Sigmoid colon (tissue), 7 donors: ENCODE results near the gene PPP1R18. TPM values are rescaled to one million over a fixed set of nuclear protein-coding genes. Genes with fewer than 3 reads are reported as not detected.
A peak's percentile ranks its signal among the peaks of the same experiment; 100 is the strongest.

Experiments used
- DNase-seq: peaks from one replicate; pipeline ENCODE4 v3.0.0-alpha.2; 2019
- H3K27ac ChIP-seq, 4 donors: fragments of 200-600 bp; sonication (generic); one replicate each; pipeline ENCODE4 v1.5.1; 2016 to 2019; ENCODE audit warnings: mild to moderate bottlenecking in 1 of 4
- H3K27me3 ChIP-seq, 3 donors: fragments of 200-600 bp; sonication (generic); one replicate each; pipeline ENCODE4 v1.5.1; 2019; ENCODE audit warnings: mild to moderate bottlenecking in 1 of 3
- H3K36me3 ChIP-seq, 4 donors: fragments of 200-600 bp; sonication (generic); one replicate each; pipeline ENCODE4 v1.5.1; 2016 to 2019
- H3K4me1 ChIP-seq, 4 donors: fragments of 200-600 bp; sonication (generic); one replicate each; pipeline ENCODE4 v1.5.1; 2017 to 2019
- H3K4me3 ChIP-seq, 4 donors: fragments of 200-600 bp; sonication (generic); one replicate each; pipeline ENCODE4 v1.5.1; 2017 to 2019; ENCODE audit warnings: mild to moderate bottlenecking in 2 of 4, moderate library complexity in 1 of 4
- H3K9me3 ChIP-seq, 4 donors: fragments of 200-600 bp in 3 of 4; sonication (generic) in 3 of 4; one replicate each; pipeline versions ENCODE4 v1.5.1 to v1.6.1; 2013 to 2019
- CTCF ChIP-seq, 4 experiments: fragments of 450-650 bp in 3 of 4; fragments of 200-600 bp in 1 of 4; IDR thresholded peaks; one replicate each; pipeline ENCODE4 v1.5.1; 2016 to 2019; ENCODE audit warnings: antibody characterized with exemption in 4 of 4, mild to moderate bottlenecking in 3 of 4, moderate library complexity in 2 of 4
- EP300 ChIP-seq, 4 donors: sonication (generic); formaldehyde crosslinking; IDR thresholded peaks; one replicate each; pipeline ENCODE4 v1.6.1; 2017; ENCODE audit warnings: antibody characterized with exemption in 4 of 4
- POLR2A ChIP-seq, 2 donors: fragments of 450-650 bp; IDR thresholded peaks; one replicate each; pipeline ENCODE4 v1.6.1; 2016; ENCODE audit warnings: antibody characterized with exemption in 2 of 2, mild to moderate bottlenecking in 2 of 2, moderate library complexity in 2 of 2
- POLR2AphosphoS5 ChIP-seq, 4 donors: sonication (generic); formaldehyde crosslinking; IDR thresholded peaks; one replicate each; pipeline ENCODE4 v1.6.1; 2017; ENCODE audit warnings: antibody characterized with exemption in 4 of 4
- WGBS, 2 donors: extraction: QIAGEN DNeasy Blood & Tissue Kit; methylation state at CpG; one replicate each; pipeline ENCODE4 v1.1.7; 2013; 5-methylcytosine and 5-hydroxymethylcytosine counted together
- intact Hi-C: fragments of 100-400 bp; cut with DNase I; formaldehyde crosslinking; loops from one replicate; pipeline ENCODE4 v1.15.1; 2023
- polyA plus RNA-seq, 3 donors: library from polyadenylated mRNA; stranded (reverse); fragments of 200-250 nt; gene quantifications; one replicate each; pipeline ENCODE4 v1.2.3, GENCODE V29; 2013
- total RNA-seq, 4 donors: library from RNA; depleted of rRNA; stranded (reverse); fragments of >200 nt; gene quantifications; one replicate each; pipeline ENCODE4 v1.1.0, GENCODE V29; 2016
- donor health status: healthy with polysubstance abuse.
- donor health status: Bipolar disorder and iron deficiency.
- donor health status: healthy.

Gene PPP1R18
- total and polyA plus RNA-seq, 7 donors = 15.0 to 69.8 (median 33.2) TPM

GRCh38 chr6:30727920-30728553, 41.6 kb upstream of the PPP1R18 start:
- Histone ChIP-seq H3K27me3 (no peaks in the 10 kb centered on the region), H3K9me3 (no peaks in the 10 kb centered on the region), H3K4me3 (no peak overlapping the region), H3K27ac (peak overlapping the region; percentile 39 to 96 (median 82)), H3K4me1 (peaks cover 0 to 54% (median 32%) of the 10 kb centered on the region in 4 donors), H3K36me3 (peaks cover 40 to 98% (median 59%) of the 10 kb centered on the region in 4 donors)
- intact Hi-C loops = no loop called here
- peak in 1 of 4 experiments; percentile 17 for TF ChIP-seq CTCF (IDR thresholded peaks at IDR 0.05)
- no peak for TF ChIP-seq POLR2A (IDR thresholded peaks at IDR 0.05)
- peak in 1 of 4 donors; percentile 4 for TF ChIP-seq POLR2AphosphoS5 (IDR thresholded peaks at IDR 0.05)
- TF ChIP-seq EP300 (IDR thresholded peaks at IDR 0.05) = no peak
- 64 to 67% methylated on average over 7 of the region's 7 CpGs for WGBS, 2 donors
- DNase-seq = no peak

- no peak for TF ChIP-seq CTCF (IDR thresholded peaks at IDR 0.05)
- no peak for TF ChIP-seq POLR2AphosphoS5 (IDR thresholded peaks at IDR 0.05)
- TF ChIP-seq EP300 (IDR thresholded peaks at IDR 0.05) = no peak
- TF ChIP-seq POLR2A (IDR thresholded peaks at IDR 0.05) = no peak
- Histone ChIP-seq H3K4me1 (peaks cover 0 to 67% (median 43%) of the 10 kb centered on the region in 4 donors), H3K27ac (peak overlapping the region; percentile 16 to 96 (median 82)), H3K9me3 (no peaks in the 10 kb centered on the region), H3K27me3 (no peaks in the 10 kb centered on the region), H3K4me3 (no peak overlapping the region), H3K36me3 (peaks cover 35 to 93% (median 55%) of the 10 kb centered on the region in 4 donors)
- intact Hi-C loops = no loop called here
- no peak for DNase-seq
- WGBS, 2 donors = 89 to 91% methylated on average over 11 of the region's 11 CpGs
These were observed 40.3 kb upstream of the PPP1R18 start for GRCh38 chr6:30726506-30727413.

GRCh38 chr6:30725713-30726505, 39.5 kb upstream of the PPP1R18 start:
- H3K36me3 ChIP-seq = peaks cover 32 to 85% (median 55%) of the 10 kb centered on the region in 4 donors
- no peak for DNase-seq
- no peaks in the 10 kb centered on the region for H3K27me3 ChIP-seq

More at GRCh38 chr6:30725713-30726505, 39.5 kb upstream of the PPP1R18 start:
- intact Hi-C loops = no loop called here
- Histone ChIP-seq H3K27ac (peak overlapping the region; percentile 16 to 96 (median 64)), H3K4me3 (no peak overlapping the region), H3K9me3 (no peaks in the 10 kb centered on the region), H3K4me1 (peaks cover 0 to 66% (median 41%) of the 10 kb centered on the region in 4 donors)
- WGBS, 2 donors = 57 to 62% methylated on average over 3 of the region's 3 CpGs
- TF ChIP-seq POLR2AphosphoS5 (IDR thresholded peaks at IDR 0.05) = peak in 2 of 4 donors; percentile 41 to 56
- no peak for TF ChIP-seq EP300 (IDR thresholded peaks at IDR 0.05)
- no peak for TF ChIP-seq CTCF (IDR thresholded peaks at IDR 0.05)
